ENCODE results near the gene ACYP2. TPM values are rescaled to one million over a fixed set of nuclear protein-coding genes. Genes with fewer than 3 reads are reported as not detected.

The ACYP2 gene
- total and polyA plus RNA-seq, 8 donors = 13.7 to 20.6 (median 16.2) TPM

DNA sequence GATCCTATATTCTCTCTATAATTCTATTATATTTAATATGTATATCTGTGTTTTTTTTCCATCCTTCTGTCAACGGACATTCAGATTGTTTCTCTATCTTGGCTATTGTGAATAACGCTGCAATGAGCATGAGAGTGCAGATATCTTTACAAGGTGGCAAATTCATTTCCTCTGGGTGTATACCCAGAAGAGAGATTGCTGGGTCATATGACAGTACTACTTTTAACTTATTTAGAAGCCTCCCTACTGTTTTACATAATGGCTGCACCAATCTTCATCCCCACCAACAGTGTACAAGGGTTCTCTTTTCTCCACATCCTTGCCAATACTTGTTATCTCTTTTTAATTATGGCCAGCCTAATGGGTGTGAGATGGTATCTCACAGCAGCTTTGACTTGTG lies 74.1 kb downstream of the ACYP2 start:
- no peaks in the 10 kb centered on the region for H3K4me1 ChIP-seq
- ATAC-seq (no peak), DNase-seq (no peak)
- H3K27ac ChIP-seq = no peak overlapping the region
- H3K9me3 ChIP-seq = no peaks in the 10 kb centered on the region
- TF ChIP-seq, protein P1, sequence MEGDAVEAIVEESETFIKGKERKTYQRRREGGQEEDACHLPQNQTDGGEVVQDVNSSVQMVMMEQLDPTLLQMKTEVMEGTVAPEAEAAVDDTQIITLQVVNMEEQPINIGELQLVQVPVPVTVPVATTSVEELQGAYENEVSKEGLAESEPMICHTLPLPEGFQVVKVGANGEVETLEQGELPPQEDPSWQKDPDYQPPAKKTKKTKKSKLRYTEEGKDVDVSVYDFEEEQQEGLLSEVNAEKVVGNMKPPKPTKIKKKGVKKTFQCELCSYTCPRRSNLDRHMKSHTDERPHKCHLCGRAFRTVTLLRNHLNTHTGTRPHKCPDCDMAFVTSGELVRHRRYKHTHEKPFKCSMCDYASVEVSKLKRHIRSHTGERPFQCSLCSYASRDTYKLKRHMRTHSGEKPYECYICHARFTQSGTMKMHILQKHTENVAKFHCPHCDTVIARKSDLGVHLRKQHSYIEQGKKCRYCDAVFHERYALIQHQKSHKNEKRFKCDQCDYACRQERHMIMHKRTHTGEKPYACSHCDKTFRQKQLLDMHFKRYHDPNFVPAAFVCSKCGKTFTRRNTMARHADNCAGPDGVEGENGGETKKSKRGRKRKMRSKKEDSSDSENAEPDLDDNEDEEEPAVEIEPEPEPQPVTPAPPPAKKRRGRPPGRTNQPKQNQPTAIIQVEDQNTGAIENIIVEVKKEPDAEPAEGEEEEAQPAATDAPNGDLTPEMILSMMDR (IDR thresholded peaks at IDR 0.05) = no peak
- no peaks in the 10 kb centered on the region for H3K27me3 ChIP-seq
- intact Hi-C loops (cut with DNase I) = no loop called here
- H3K4me3 ChIP-seq = no peak overlapping the region
- no peaks in the 10 kb centered on the region for H3K36me3 ChIP-seq

DNA sequence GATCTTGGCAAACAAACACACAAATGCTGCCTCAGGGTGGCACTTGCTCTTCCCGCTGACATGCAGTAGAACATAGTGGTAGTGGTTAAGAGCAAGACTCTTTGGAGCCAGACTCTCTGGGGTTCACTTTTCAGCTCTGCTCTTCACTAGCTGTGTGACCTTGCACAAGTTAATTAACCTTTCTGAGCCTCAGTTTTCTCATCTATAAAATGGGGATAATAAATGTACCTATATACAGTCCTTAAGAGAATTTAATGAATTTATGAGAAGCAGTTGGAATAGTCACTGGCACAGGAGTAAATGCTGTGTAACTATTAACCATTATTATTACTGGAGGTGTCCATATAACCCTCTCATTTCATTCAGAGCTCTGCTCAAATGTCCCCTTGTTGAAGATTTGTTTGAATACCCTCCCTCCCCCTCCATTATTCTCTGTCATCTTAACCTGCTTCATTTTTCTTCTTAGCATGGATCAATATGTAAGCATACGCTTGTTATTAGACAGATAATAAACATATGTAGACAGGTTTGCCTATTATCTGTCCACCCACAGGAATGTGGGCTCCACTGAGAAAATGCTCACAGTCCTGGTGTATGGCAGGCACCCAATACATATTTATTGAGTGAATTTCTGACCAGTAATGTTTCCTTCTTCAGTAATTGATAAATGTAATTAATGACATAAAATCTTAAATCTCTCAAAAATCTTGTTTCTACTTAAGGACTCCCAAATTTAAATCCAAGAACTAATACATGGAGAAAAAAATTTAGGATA lies 76.1 kb downstream of the ACYP2 start:
- TF ChIP-seq, protein P1 (IDR thresholded peaks at IDR 0.05) = no peak
- Histone ChIP-seq H3K4me1 (no peaks in the 10 kb centered on the region), H3K27me3 (no peaks in the 10 kb centered on the region), H3K4me3 (no peak overlapping the region), H3K36me3 (no peaks in the 10 kb centered on the region), H3K27ac (no peak overlapping the region), H3K9me3 (no peaks in the 10 kb centered on the region)
- ATAC-seq = no peak
- DNase-seq = no peak
- intact Hi-C loops (cut with DNase I) = no loop called here

DNA sequence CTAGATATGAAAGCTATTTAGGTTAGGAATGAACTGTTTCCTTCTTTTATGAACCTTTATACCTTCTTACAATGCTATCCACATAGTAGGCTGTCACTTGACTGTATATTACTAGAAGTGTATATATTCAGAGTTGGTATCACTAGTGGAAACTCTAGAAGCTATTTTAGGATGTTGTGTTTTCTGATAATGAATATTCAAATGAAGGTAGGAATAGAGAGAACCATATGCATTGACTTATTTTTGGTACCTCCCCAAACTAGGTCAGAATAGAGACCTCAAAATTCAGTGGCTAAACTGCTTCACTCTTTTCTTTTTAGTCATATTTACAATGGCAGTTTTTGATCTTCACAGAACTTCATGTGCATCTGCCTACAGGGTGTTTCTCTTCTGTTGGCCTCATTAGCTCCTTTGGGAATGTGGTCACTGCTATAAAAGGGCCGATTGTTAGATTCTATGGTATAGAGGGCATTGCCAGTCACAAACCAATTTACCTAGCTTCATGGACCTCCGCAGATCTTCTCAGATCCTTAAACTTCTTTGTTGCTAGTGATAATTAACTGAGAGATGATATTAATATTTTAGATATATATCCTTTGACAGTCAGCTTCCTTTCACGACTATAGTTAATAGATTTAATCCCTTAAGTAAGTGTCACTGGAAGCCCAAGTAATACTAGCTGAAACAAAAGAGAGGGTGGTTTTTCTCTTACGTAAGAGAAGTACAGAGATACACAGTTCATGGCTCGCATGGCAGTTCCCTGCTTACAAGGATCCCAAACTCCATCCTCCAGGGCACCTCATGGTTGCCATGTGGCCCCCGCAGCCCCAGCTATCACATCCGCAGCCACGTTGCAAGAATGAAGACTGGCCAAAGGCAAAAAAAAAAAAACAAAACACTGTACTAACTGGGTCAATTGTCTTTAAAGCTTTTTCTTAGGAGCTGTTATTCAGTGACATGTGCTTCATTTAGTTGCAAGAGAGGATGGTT lies 79.6 kb downstream of the ACYP2 start:
- intact Hi-C loops (cut with DNase I) = no loop called here
- H3K4me3 ChIP-seq = no peak overlapping the region
- H3K27ac ChIP-seq = no peak overlapping the region
- TF ChIP-seq, protein P1 (IDR thresholded peaks at IDR 0.05) = no peak
- DNase-seq (no peak), ATAC-seq (no peak)
- H3K9me3 ChIP-seq = no peaks in the 10 kb centered on the region
- H3K36me3 ChIP-seq = no peaks in the 10 kb centered on the region
- H3K4me1 ChIP-seq = no peaks in the 10 kb centered on the region
- H3K27me3 ChIP-seq = no peaks in the 10 kb centered on the region

DNA sequence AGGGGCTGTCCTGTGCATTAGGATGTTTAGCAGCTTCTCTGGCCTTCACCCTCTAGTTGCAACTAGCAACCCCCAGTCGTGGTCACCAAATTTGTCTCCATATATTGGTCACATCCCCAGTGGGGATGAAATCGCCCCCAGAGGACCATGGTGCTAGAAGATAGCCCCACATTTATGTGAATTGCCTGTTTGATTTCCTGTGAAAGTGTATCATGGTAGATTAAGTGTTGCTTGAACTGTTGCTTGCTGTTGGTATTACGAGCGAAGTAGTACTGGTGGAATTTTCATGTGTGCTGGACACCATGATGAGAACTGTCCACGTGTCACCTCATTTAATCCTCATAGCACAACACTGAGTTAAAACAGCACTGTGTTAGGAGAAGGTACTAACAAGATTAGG lies 81.2 kb downstream of the ACYP2 start:
- intact Hi-C loops (cut with DNase I) = no loop called here
- no peak overlapping the region for H3K27ac ChIP-seq
- peak in 1 of 4 donors; percentile 59 for DNase-seq
- H3K9me3 ChIP-seq = no peaks in the 10 kb centered on the region
- no peaks in the 10 kb centered on the region for H3K27me3 ChIP-seq
- no peaks in the 10 kb centered on the region for H3K36me3 ChIP-seq
- ATAC-seq = no peak
- TF ChIP-seq, protein P1 (IDR thresholded peaks at IDR 0.05) = no peak
- H3K4me1 ChIP-seq = no peaks in the 10 kb centered on the region
- no peak overlapping the region for H3K4me3 ChIP-seq

DNA sequence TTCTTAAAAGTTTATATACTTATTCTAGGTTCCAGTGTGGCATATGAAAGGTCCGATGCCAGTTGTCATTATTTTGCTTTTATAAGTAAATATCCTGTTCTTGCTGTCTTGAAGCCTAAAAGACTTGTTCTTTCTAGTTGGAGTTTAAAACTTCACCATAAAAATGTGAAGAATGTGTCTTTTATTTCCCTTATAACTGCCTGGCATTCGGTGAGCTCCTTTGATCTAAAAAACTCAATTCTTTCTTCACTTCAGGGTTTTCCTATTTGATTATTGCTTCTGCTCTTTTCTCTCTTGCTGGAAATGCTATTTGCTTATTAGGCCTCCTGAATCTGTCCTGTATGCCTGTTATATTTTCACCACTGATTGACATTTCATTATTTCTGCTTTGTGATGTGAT lies 89.1 kb downstream of the ACYP2 start:
- no peak overlapping the region for H3K27ac ChIP-seq
- intact Hi-C loops (cut with DNase I) = loop anchor here in 1 of 2 donors (10.0 kb wide), 1 partner anchor 130 kb away; a partner anchor contains a TSS
- no peak for DNase-seq
- peaks cover 22 to 33% of the 10 kb centered on the region in 2 donors for H3K4me1 ChIP-seq
- TF ChIP-seq, protein P1 (IDR thresholded peaks at IDR 0.05) = no peak
- no peaks in the 10 kb centered on the region for H3K27me3 ChIP-seq
- H3K36me3 ChIP-seq = no peaks in the 10 kb centered on the region
- no peaks in the 10 kb centered on the region for H3K9me3 ChIP-seq
- ATAC-seq = no peak
- H3K4me3 ChIP-seq = no peak overlapping the region
